ENCODE measurements around the gene TMCC3.

Gene TMCC3

GRCh38 chr12:94570161-94570560 lies 80.2 kb downstream of the TMCC3 start:
- Histone ChIP-seq H3K4me1 (no peaks in the 10 kb centered on the region), H3K27me3 (no peaks in the 10 kb centered on the region), H3K36me3 (peaks cover 0 to 20% (median 15%) of the 10 kb centered on the region in 3 donors), H3K4me3 (no peak overlapping the region), H3K27ac (no peak overlapping the region), H3K9me3 (no peaks in the 10 kb centered on the region)
- DNase-seq: no peak
- intact Hi-C loops (cut with DNase I; ENCODE audit: low total_unique reads): no loop called here
- no peak for TF ChIP-seq CTCF (IDR thresholded peaks at IDR 0.05)

GRCh38 chr12:94567761-94568160 lies 82.6 kb downstream of the TMCC3 start:
- H3K27ac ChIP-seq: no peak overlapping the region
- no peak for DNase-seq
- H3K4me3 ChIP-seq: no peak overlapping the region
- H3K27me3 ChIP-seq: no peaks in the 10 kb centered on the region
- no peaks in the 10 kb centered on the region for H3K4me1 ChIP-seq
- H3K9me3 ChIP-seq: no peaks in the 10 kb centered on the region
- H3K36me3 ChIP-seq: peaks cover 0 to 20% (median 15%) of the 10 kb centered on the region in 3 donors
- TF ChIP-seq CTCF (IDR thresholded peaks at IDR 0.05): no peak
- intact Hi-C loops (cut with DNase I; ENCODE audit: low total_unique reads): no loop called here

- no peaks in the 10 kb centered on the region for H3K9me3 ChIP-seq
- H3K4me1 ChIP-seq: peaks cover 0 to 2% (median 0%) of the 10 kb centered on the region in 4 donors
- no peak overlapping the region for H3K27ac ChIP-seq
- no peaks in the 10 kb centered on the region for H3K27me3 ChIP-seq
- no peak for DNase-seq
- peaks cover 0 to 15% (median 13%) of the 10 kb centered on the region in 3 donors for H3K36me3 ChIP-seq
- intact Hi-C loops (cut with DNase I; ENCODE audit: low total_unique reads): no loop called here
- no peak for TF ChIP-seq CTCF (IDR thresholded peaks at IDR 0.05)
- no peak overlapping the region for H3K4me3 ChIP-seq
Measured at GRCh38 chr12:94566345-94566744, 84.0 kb downstream of the TMCC3 start.

GRCh38 chr12:94565683-94566082 lies 84.7 kb downstream of the TMCC3 start:
- no peaks in the 10 kb centered on the region for H3K9me3 ChIP-seq
- no peak for TF ChIP-seq CTCF (IDR thresholded peaks at IDR 0.05)
- H3K4me1 ChIP-seq: peaks cover 0 to 3% (median 0%) of the 10 kb centered on the region in 4 donors
- H3K27me3 ChIP-seq: no peaks in the 10 kb centered on the region
- H3K4me3 ChIP-seq: no peak overlapping the region
- no peak for DNase-seq
- peaks cover 0 to 13% (median 10%) of the 10 kb centered on the region in 3 donors for H3K36me3 ChIP-seq
- no peak overlapping the region for H3K27ac ChIP-seq
- intact Hi-C loops (cut with DNase I; ENCODE audit: low total_unique reads): no loop called here

GRCh38 chr12:94563286-94563685 lies 87.1 kb downstream of the TMCC3 start:
- no peaks in the 10 kb centered on the region for H3K27me3 ChIP-seq
- no peaks in the 10 kb centered on the region for H3K36me3 ChIP-seq
- no peaks in the 10 kb centered on the region for H3K9me3 ChIP-seq
- intact Hi-C loops (cut with DNase I; ENCODE audit: low total_unique reads): no loop called here
- H3K4me1 ChIP-seq: peaks cover 0 to 3% (median 0%) of the 10 kb centered on the region in 4 donors
- TF ChIP-seq CTCF (IDR thresholded peaks at IDR 0.05): no peak
- H3K27ac ChIP-seq: no peak overlapping the region
- no peak overlapping the region for H3K4me3 ChIP-seq
- DNase-seq: no peak

GRCh38 chr12:94561943-94562411 lies 88.4 kb downstream of the TMCC3 start:
- Histone ChIP-seq H3K36me3 (no peaks in the 10 kb centered on the region), H3K9me3 (no peaks in the 10 kb centered on the region), H3K27me3 (no peaks in the 10 kb centered on the region), H3K4me3 (no peak overlapping the region), H3K4me1 (peaks cover 0 to 3% (median 0%) of the 10 kb centered on the region in 4 donors), H3K27ac (no peak overlapping the region)
- no peak for DNase-seq
- intact Hi-C loops (cut with DNase I; ENCODE audit: low total_unique reads): no loop called here
- no peak for TF ChIP-seq CTCF (IDR thresholded peaks at IDR 0.05)

Measured in tibial artery (tissue), 4 donors.